DND-41 (cell line): ENCODE measurements around the gene VAC14.
A peak's percentile ranks its signal among the peaks of the same experiment; 100 is the strongest.

Experiments
- ATAC-seq: fragments of 200-7000 bp; cut with Tn5 transposase; 3 replicates; pipeline ENCODE4 v1.9.1; 2021; ENCODE audit warnings: low read depth; ENCODE audit not compliant: insufficient read depth
- DNase-seq: peaks from one replicate; pipeline ENCODE4 v3.0.0-alpha.2; 2020
- H2AFZ ChIP-seq: 2 replicates; pipeline ENCODE4 v1.6.0; 2012; ENCODE audit warnings: low read depth, low read length
- H3K27ac ChIP-seq: 2 replicates; pipeline ENCODE4 v1.5.1; 2012; ENCODE audit warnings: low read length, inconsistent platforms
- H3K27me3 ChIP-seq: fragments of 200-600 bp; sonication (generic); 2 replicates; pipeline ENCODE4 v1.6.0; 2012; ENCODE audit warnings: low read length, mild to moderate bottlenecking, inconsistent platforms; ENCODE audit not compliant: insufficient read depth, poor library complexity
- H3K36me3 ChIP-seq: 2 replicates; pipeline ENCODE4 v1.5.1; 2012; ENCODE audit warnings: low read length, inconsistent platforms; ENCODE audit not compliant: insufficient read depth
- H3K4me1 ChIP-seq: 2 replicates; pipeline ENCODE4 v1.5.1; 2012; ENCODE audit warnings: mild to moderate bottlenecking, low read length; ENCODE audit not compliant: insufficient read depth
- H3K4me2 ChIP-seq: 2 replicates; pipeline ENCODE4 v1.6.0; 2012; ENCODE audit warnings: mild to moderate bottlenecking, moderate library complexity, low read length, inconsistent platforms; ENCODE audit not compliant: insufficient read depth
- H3K4me3 ChIP-seq, 2 experiments: fragments of 200-600 bp in 1 of 2; shearing (Covaris generic) in 1 of 2; 2 replicates each; pipeline ENCODE4 v1.5.1; 2012 to 2016; ENCODE audit warnings: inconsistent platforms in 2 of 2, low read length in 2 of 2, mild to moderate bottlenecking in 2 of 2, low read depth in 1 of 2, moderate library complexity in 1 of 2
- H3K79me2 ChIP-seq: 2 replicates; pipeline ENCODE4 v1.6.0; 2012; ENCODE audit warnings: low read length, inconsistent platforms; ENCODE audit not compliant: insufficient read depth
- H3K9ac ChIP-seq: 2 replicates; pipeline ENCODE4 v1.6.0; 2012; ENCODE audit warnings: low read depth, mild to moderate bottlenecking, inconsistent platforms, low read length, moderate library complexity
- H3K9me3 ChIP-seq: 2 replicates; pipeline ENCODE4 v1.5.1; 2012; ENCODE audit warnings: low read length, moderate library complexity, mild to moderate bottlenecking, inconsistent platforms; ENCODE audit not compliant: insufficient read depth, severe bottlenecking
- H4K20me1 ChIP-seq: 2 replicates; pipeline ENCODE4 v1.6.0; 2012; ENCODE audit warnings: low read length; ENCODE audit not compliant: insufficient read depth
- CTCF ChIP-seq: IDR thresholded peaks from 2 replicates; pipeline ENCODE4 v1.5.1; 2012; ENCODE audit warnings: borderline replicate concordance, low read length, moderate library complexity, mild to moderate bottlenecking; ENCODE audit not compliant: poor library complexity, severe bottlenecking; ENCODE audit errors: extremely low read depth
- EZH2 ChIP-seq: IDR thresholded peaks from 3 replicates; pipeline ENCODE4 v1.6.1; 2012; ENCODE audit warnings: borderline replicate concordance, low read depth, mild to moderate bottlenecking, moderate library complexity, low read length, inconsistent platforms; ENCODE audit not compliant: severe bottlenecking

Gene VAC14

GRCh38 chr16:70808371-70808770, 7.4 kb upstream of the VAC14 start:
- H2AFZ ChIP-seq = no peak overlapping the region
- no peak for ATAC-seq
- no peak overlapping the region for H3K4me2 ChIP-seq
- TF ChIP-seq EZH2 (no peak), CTCF (peak; percentile 27)
- H3K4me3 ChIP-seq = no peak overlapping the region
- no peak for DNase-seq
- no peaks in the 10 kb centered on the region for H3K79me2 ChIP-seq
- no peak overlapping the region for H3K9ac ChIP-seq
- H3K36me3 ChIP-seq = no peaks in the 10 kb centered on the region
- H3K4me1 ChIP-seq = no peaks in the 10 kb centered on the region
- H3K27ac ChIP-seq = no peak overlapping the region
- H3K9me3 ChIP-seq = no peaks in the 10 kb centered on the region
- peaks cover 9% of the 10 kb centered on the region for H3K27me3 ChIP-seq
- H4K20me1 ChIP-seq = no peaks in the 10 kb centered on the region

GRCh38 chr16:70805787-70806186, 4.8 kb upstream of the VAC14 start:
- DNase-seq (no peak), ATAC-seq (no peak)
- TF ChIP-seq EZH2 = no peak
- no peak for TF ChIP-seq CTCF
- Histone ChIP-seq H3K4me3 (no peak overlapping the region), H3K27ac (no peak overlapping the region), H3K4me2 (no peak overlapping the region), H2AFZ (no peak overlapping the region), H3K9me3 (peaks cover 3% of the 10 kb centered on the region), H3K79me2 (peaks cover under 1% of the 10 kb centered on the region; the same call in 1 of the 2 replicates), H3K9ac (no peak overlapping the region), H3K36me3 (no peaks in the 10 kb centered on the region; the same call in 1 of the 2 replicates), H3K4me1 (peaks cover 5% of the 10 kb centered on the region), H3K27me3 (peaks cover 9% of the 10 kb centered on the region), H4K20me1 (no peaks in the 10 kb centered on the region)

DNA sequence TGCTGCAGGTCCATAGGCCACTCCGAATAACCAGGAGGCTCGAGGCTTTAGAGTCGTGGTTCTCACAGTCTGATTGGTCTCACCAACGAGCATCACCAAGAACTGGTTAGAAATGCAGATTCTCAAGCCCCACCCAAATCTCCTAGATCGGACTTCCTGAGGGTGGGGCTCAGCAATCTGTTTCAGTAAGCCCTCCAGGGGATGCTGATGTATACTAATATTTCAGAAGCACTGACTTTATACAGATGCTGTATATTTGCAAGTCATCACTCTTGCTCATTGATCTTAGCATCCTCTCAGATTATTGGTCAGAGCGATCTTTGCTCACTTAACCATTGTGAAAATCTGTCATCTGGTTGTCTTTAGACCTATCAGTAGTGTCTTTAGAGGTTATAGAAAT, 4.4 kb upstream of the VAC14 start:
- TF ChIP-seq CTCF (no peak), EZH2 (no peak)
- no peak overlapping the region for H3K4me2 ChIP-seq
- H3K9me3 ChIP-seq = peaks cover 3% of the 10 kb centered on the region
- peaks cover 5% of the 10 kb centered on the region for H3K79me2 ChIP-seq
- ATAC-seq = no peak
- H3K27me3 ChIP-seq = peaks cover 9% of the 10 kb centered on the region
- H3K27ac ChIP-seq = no peak overlapping the region
- H2AFZ ChIP-seq = 0 out of 2 replicates have a peak overlapping the region, but pooled peaks have one; percentile 13
- no peaks in the 10 kb centered on the region; the same call in 1 of the 2 replicates for H3K36me3 ChIP-seq
- DNase-seq = no peak
- peaks cover 7% of the 10 kb centered on the region for H3K4me1 ChIP-seq
- no peak overlapping the region for H3K4me3 ChIP-seq
- H3K9ac ChIP-seq = no peak overlapping the region
- H4K20me1 ChIP-seq = no peaks in the 10 kb centered on the region
